ENCODE measurements around the gene YIPF2. TPM values are rescaled to one million over a fixed set of nuclear protein-coding genes. Genes with fewer than 3 reads are reported as not detected.
"Not testable (repeated sequence)": the region's sequence is repeated elsewhere in the genome, so short reads cannot be mapped to it uniquely, and the experiment has no call there.

The YIPF2 gene
- polyA plus RNA-seq, 2 donors, result 37.3 to 47.7 TPM

- H3K9me3 ChIP-seq (ENCODE audit: control insufficient read depth in 2 of 2, insufficient read depth in 1 of 2, low read depth in 1 of 2, low read length in 1 of 2), result no peaks in the 10 kb centered on the region
- H3K27me3 ChIP-seq (ENCODE audit: control insufficient read depth in 1 of 2, insufficient read depth in 2 of 2, low read length in 2 of 2), result no peaks in the 10 kb centered on the region
- WGBS, 2 donors, result 97 to 98% methylated on average over 4 of the region's 4 CpGs
- H3K4me1 ChIP-seq (ENCODE audit: control insufficient read depth in 2 of 2, insufficient read depth in 2 of 2, low read length in 1 of 2), result peaks cover 6 to 15% of the 10 kb centered on the region in 2 donors
- H3K4me3 ChIP-seq (ENCODE audit: low read depth in 1 of 2, low read length in 2 of 2), result no peak overlapping the region
- peak overlapping the region in 1 of 2 donors; percentile 49 for H3K27ac ChIP-seq (ENCODE audit: low read depth in 2 of 2, low read length in 1 of 2)
- H3K36me3 ChIP-seq (ENCODE audit: control insufficient read depth in 2 of 2, insufficient read depth in 2 of 2, low read length in 1 of 2), result no peaks in the 10 kb centered on the region
Measured at GRCh38 chr19:10964903-10965302, 36.5 kb upstream of the YIPF2 start.

GRCh38 chr19:10963865-10964264, 35.4 kb upstream of the YIPF2 start:
- Histone ChIP-seq H3K36me3 (ENCODE audit: control insufficient read depth in 2 of 2, insufficient read depth in 2 of 2, low read length in 1 of 2) (no peaks in the 10 kb centered on the region), H3K27ac (ENCODE audit: low read depth in 2 of 2, low read length in 1 of 2) (peak overlapping the region; percentile 46 to 79), H3K4me1 (ENCODE audit: control insufficient read depth in 2 of 2, insufficient read depth in 2 of 2, low read length in 1 of 2) (peaks cover 6 to 12% of the 10 kb centered on the region in 2 donors), H3K4me3 (ENCODE audit: low read depth in 1 of 2, low read length in 2 of 2) (no peak overlapping the region), H3K27me3 (ENCODE audit: control insufficient read depth in 1 of 2, insufficient read depth in 2 of 2, low read length in 2 of 2) (no peaks in the 10 kb centered on the region), H3K9me3 (ENCODE audit: control insufficient read depth in 2 of 2, insufficient read depth in 1 of 2, low read depth in 1 of 2, low read length in 1 of 2) (no peaks in the 10 kb centered on the region)
- WGBS, 2 donors, result 75 to 80% methylated on average over 4 of the region's 4 CpGs

GRCh38 chr19:10962863-10963262, 34.4 kb upstream of the YIPF2 start:
- Histone ChIP-seq H3K4me1 (ENCODE audit: control insufficient read depth in 2 of 2, insufficient read depth in 2 of 2, low read length in 1 of 2) (peaks cover 3 to 8% of the 10 kb centered on the region in 2 donors), H3K4me3 (ENCODE audit: low read depth in 1 of 2, low read length in 2 of 2) (no peak overlapping the region), H3K27ac (ENCODE audit: low read depth in 2 of 2, low read length in 1 of 2) (peak overlapping the region; percentile 64 to 79), H3K9me3 (ENCODE audit: control insufficient read depth in 2 of 2, insufficient read depth in 1 of 2, low read depth in 1 of 2, low read length in 1 of 2) (no peaks in the 10 kb centered on the region), H3K36me3 (ENCODE audit: control insufficient read depth in 2 of 2, insufficient read depth in 2 of 2, low read length in 1 of 2) (no peaks in the 10 kb centered on the region), H3K27me3 (ENCODE audit: control insufficient read depth in 1 of 2, insufficient read depth in 2 of 2, low read length in 2 of 2) (no peaks in the 10 kb centered on the region)
- 75 to 82% methylated on average over 10 of the region's 10 CpGs for WGBS, 2 donors

GRCh38 chr19:10961073-10961860, 32.8 kb upstream of the YIPF2 start:
- 0 to 1% methylated on average over 66 to 92 of the region's 92 CpGs for WGBS, 2 donors
- H3K4me3 ChIP-seq (ENCODE audit: low read depth in 1 of 2, low read length in 2 of 2), result peak overlapping the region; percentile 72 to 83
- peaks cover 3 to 8% of the 10 kb centered on the region in 2 donors for H3K4me1 ChIP-seq (ENCODE audit: control insufficient read depth in 2 of 2, insufficient read depth in 2 of 2, low read length in 1 of 2)
- H3K27me3 ChIP-seq (ENCODE audit: control insufficient read depth in 1 of 2, insufficient read depth in 2 of 2, low read length in 2 of 2), result no peaks in the 10 kb centered on the region
- H3K9me3 ChIP-seq (ENCODE audit: control insufficient read depth in 2 of 2, insufficient read depth in 1 of 2, low read depth in 1 of 2, low read length in 1 of 2), result no peaks in the 10 kb centered on the region
- H3K27ac ChIP-seq (ENCODE audit: low read depth in 2 of 2, low read length in 1 of 2), result peak overlapping the region; percentile 91 to 95
- H3K36me3 ChIP-seq (ENCODE audit: control insufficient read depth in 2 of 2, insufficient read depth in 2 of 2, low read length in 1 of 2), result no peaks in the 10 kb centered on the region

GRCh38 chr19:10960314-10961072, 32.1 kb upstream of the YIPF2 start, which contains the start of gene SMARCA4:
SMARCA4 (plus strand) TSS chr19:10961030; CDS start chr19:10984152, 23,122 bp downstream.
- Histone ChIP-seq H3K27ac (ENCODE audit: low read depth in 2 of 2, low read length in 1 of 2) (peak within 1 kb of the TSS; percentile 91 to 95), H3K9me3 (ENCODE audit: control insufficient read depth in 2 of 2, insufficient read depth in 1 of 2, low read depth in 1 of 2, low read length in 1 of 2) (no peaks in the 10 kb centered on the region), H3K4me3 (ENCODE audit: low read depth in 1 of 2, low read length in 2 of 2) (peak within 1 kb of the TSS; percentile 72 to 83), H3K4me1 (ENCODE audit: control insufficient read depth in 2 of 2, insufficient read depth in 2 of 2, low read length in 1 of 2) (peaks cover 3 to 8% of the 10 kb centered on the region in 2 donors), H3K27me3 (ENCODE audit: control insufficient read depth in 1 of 2, insufficient read depth in 2 of 2, low read length in 2 of 2) (no peaks in the 10 kb centered on the region), H3K36me3 (ENCODE audit: control insufficient read depth in 2 of 2, insufficient read depth in 2 of 2, low read length in 1 of 2) (no peaks in the 10 kb centered on the region)
- WGBS, 2 donors, result 0% methylated on average over 67 to 100 of the region's 100 CpGs

- H3K27me3 ChIP-seq (ENCODE audit: control insufficient read depth in 1 of 2, insufficient read depth in 2 of 2, low read length in 2 of 2); H3K27ac ChIP-seq (ENCODE audit: low read depth in 2 of 2, low read length in 1 of 2); H3K9me3 ChIP-seq (ENCODE audit: control insufficient read depth in 2 of 2, insufficient read depth in 1 of 2, low read depth in 1 of 2, low read length in 1 of 2); H3K36me3 ChIP-seq (ENCODE audit: control insufficient read depth in 2 of 2, insufficient read depth in 2 of 2, low read length in 1 of 2); H3K4me3 ChIP-seq (ENCODE audit: low read depth in 1 of 2, low read length in 2 of 2); H3K4me1 ChIP-seq (ENCODE audit: control insufficient read depth in 2 of 2, insufficient read depth in 2 of 2, low read length in 1 of 2): not testable (repeated sequence)
- 94 to 95% methylated on average over 19 of the region's 19 CpGs for WGBS, 2 donors
Measured at GRCh38 chr19:10959277-10959968, 31.0 kb upstream of the YIPF2 start.

GRCh38 chr19:10952809-10953208, 24.4 kb upstream of the YIPF2 start:
- Histone ChIP-seq H3K36me3 (ENCODE audit: control insufficient read depth in 2 of 2, insufficient read depth in 2 of 2, low read length in 1 of 2) (no peaks in the 10 kb centered on the region), H3K9me3 (ENCODE audit: control insufficient read depth in 2 of 2, insufficient read depth in 1 of 2, low read depth in 1 of 2, low read length in 1 of 2) (no peaks in the 10 kb centered on the region), H3K4me3 (ENCODE audit: low read depth in 1 of 2, low read length in 2 of 2) (no peak overlapping the region), H3K4me1 (ENCODE audit: control insufficient read depth in 2 of 2, insufficient read depth in 2 of 2, low read length in 1 of 2) (peaks cover 0 to under 1% of the 10 kb centered on the region in 2 donors), H3K27me3 (ENCODE audit: control insufficient read depth in 1 of 2, insufficient read depth in 2 of 2, low read length in 2 of 2) (no peaks in the 10 kb centered on the region), H3K27ac (ENCODE audit: low read depth in 2 of 2, low read length in 1 of 2) (peak overlapping the region; percentile 74 to 84)
- WGBS, 2 donors, result 59 to 63% methylated on average over 6 of the region's 6 CpGs

GRCh38 chr19:10946958-10947657, 18.7 kb upstream of the YIPF2 start:
- Histone ChIP-seq H3K4me3 (ENCODE audit: low read depth in 1 of 2, low read length in 2 of 2) (no peak overlapping the region), H3K36me3 (ENCODE audit: control insufficient read depth in 2 of 2, insufficient read depth in 2 of 2, low read length in 1 of 2) (no peaks in the 10 kb centered on the region), H3K4me1 (ENCODE audit: control insufficient read depth in 2 of 2, insufficient read depth in 2 of 2, low read length in 1 of 2) (peaks cover 0 to 2% of the 10 kb centered on the region in 2 donors), H3K27ac (ENCODE audit: low read depth in 2 of 2, low read length in 1 of 2) (peak overlapping the region in 1 of 2 donors; percentile 15), H3K27me3 (ENCODE audit: control insufficient read depth in 1 of 2, insufficient read depth in 2 of 2, low read length in 2 of 2) (no peaks in the 10 kb centered on the region), H3K9me3 (ENCODE audit: control insufficient read depth in 2 of 2, insufficient read depth in 1 of 2, low read depth in 1 of 2, low read length in 1 of 2) (no peaks in the 10 kb centered on the region)
- 48 to 60% methylated on average over 6 of the region's 6 CpGs for WGBS, 2 donors

- Histone ChIP-seq H3K27ac (ENCODE audit: low read depth in 2 of 2, low read length in 1 of 2) (no peak overlapping the region), H3K27me3 (ENCODE audit: control insufficient read depth in 1 of 2, insufficient read depth in 2 of 2, low read length in 2 of 2) (no peaks in the 10 kb centered on the region), H3K4me1 (ENCODE audit: control insufficient read depth in 2 of 2, insufficient read depth in 2 of 2, low read length in 1 of 2) (peaks cover 0 to 2% of the 10 kb centered on the region in 2 donors), H3K4me3 (ENCODE audit: low read depth in 1 of 2, low read length in 2 of 2) (no peak overlapping the region), H3K9me3 (ENCODE audit: control insufficient read depth in 2 of 2, insufficient read depth in 1 of 2, low read depth in 1 of 2, low read length in 1 of 2) (no peaks in the 10 kb centered on the region), H3K36me3 (ENCODE audit: control insufficient read depth in 2 of 2, insufficient read depth in 2 of 2, low read length in 1 of 2) (no peaks in the 10 kb centered on the region)
- WGBS, 2 donors, result 89 to 90% methylated on average over 4 of the region's 4 CpGs
Measured at GRCh38 chr19:10945264-10945663, 16.8 kb upstream of the YIPF2 start.

All from esophagus (tissue), 2 donors.